GM19023 (cell line): Measurements from ENCODE around the gene MDFI.
"Not testable (repeated sequence)": the region's sequence is repeated elsewhere in the genome, so short reads cannot be mapped to it uniquely, and the experiment has no call there.

Experiments used
- ATAC-seq: cut with Tn5 transposase; IDR thresholded peaks from one replicate; pipeline ENCODE4 v1.9.1; 2021; ENCODE audit warnings: mild to moderate bottlenecking, moderate library complexity; ENCODE audit not compliant: unreplicated experiment

Gene MDFI

GRCh38 chr6:41602422-41602743, 35.9 kb upstream of the MDFI start:
- ATAC-seq = no peak

- ATAC-seq = peak; percentile 59
Observed at GRCh38 chr6:41602864-41603608, 35.2 kb upstream of the MDFI start.

DNA sequence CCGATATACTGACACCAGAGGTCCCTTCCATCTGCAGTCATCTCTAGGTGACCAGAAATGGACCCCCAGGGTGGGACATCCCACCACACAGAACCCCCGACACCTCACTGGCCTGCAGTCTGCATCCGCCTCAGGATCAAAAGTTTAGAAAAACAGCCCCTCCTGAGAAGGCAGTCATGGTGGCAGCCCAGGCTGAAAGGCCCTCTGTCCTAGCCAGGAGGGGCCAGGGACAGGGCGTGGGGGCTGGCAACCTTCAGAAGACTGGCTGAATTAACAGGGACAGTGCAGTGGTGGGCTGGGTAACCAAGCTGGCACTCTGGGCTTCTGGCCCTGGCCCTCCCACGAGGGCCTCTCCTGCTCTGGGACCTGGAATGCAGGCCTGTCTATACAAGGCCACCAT, 34.3 kb upstream of the MDFI start:
- no peak for ATAC-seq

GRCh38 chr6:41605649-41606048, 32.6 kb upstream of the MDFI start:
- no peak for ATAC-seq

GRCh38 chr6:41607036-41607435, 31.2 kb upstream of the MDFI start:
- ATAC-seq = no peak

- ATAC-seq = no peak
Observed at GRCh38 chr6:41607736-41608135, 30.5 kb upstream of the MDFI start.

DNA sequence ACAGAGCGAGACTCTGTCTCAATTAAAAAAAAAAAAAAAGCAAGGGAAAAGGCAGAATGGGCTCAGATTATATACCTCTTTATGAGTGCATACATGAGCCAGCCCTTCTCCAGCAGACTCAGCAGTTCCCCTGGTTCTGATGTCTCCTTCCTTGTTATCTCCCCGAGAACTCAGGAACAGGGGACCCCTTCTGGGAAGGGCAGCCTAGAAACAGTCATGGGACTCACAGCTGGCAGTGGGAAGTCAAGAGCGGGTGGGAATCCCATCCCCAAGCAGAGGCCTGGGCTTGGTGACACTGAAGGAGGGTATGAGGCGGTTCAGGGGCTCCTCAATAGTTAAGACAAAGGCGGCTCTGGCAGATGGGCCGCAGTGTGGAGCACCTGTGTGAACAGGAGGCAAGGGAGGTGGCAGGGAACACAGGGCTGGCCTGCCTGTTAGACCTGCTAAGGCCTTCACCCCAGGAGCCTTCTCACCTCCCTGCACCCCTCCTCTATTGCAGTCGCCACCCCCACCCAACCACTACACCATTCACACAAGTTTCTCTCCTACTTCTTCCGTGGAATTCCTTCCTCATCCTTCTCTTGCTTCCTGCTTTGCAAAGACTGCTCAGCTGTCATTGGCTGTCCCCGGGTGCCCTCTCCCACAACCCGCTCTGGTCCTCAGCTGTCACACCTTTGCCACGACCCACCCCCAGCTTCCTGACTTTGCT, 29.7 kb upstream of the MDFI start:
- no peak for ATAC-seq

GRCh38 chr6:41614715-41615114, 23.6 kb upstream of the MDFI start:
- ATAC-seq = no peak

GRCh38 chr6:41615311-41615710, 23.0 kb upstream of the MDFI start:
- ATAC-seq = no peak

DNA sequence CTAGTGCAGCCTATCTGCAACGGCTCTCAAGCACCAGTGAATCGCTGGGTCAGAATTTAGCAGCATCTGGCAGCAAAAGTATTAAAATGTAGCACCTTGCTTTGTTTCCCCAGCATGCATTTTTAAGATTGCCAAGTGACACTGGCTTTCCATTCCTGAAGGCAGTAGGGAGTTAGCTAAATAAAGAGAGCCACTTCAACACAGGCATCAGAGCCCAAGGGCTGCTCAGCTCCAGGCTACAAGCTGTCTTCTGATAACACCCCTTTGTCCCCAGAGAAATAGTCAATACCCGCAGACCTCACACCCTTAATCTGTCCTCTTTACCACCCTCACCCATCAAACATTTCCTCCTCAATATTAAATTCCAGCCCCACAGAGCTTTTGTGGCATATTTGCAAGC, 19.7 kb upstream of the MDFI start:
- ATAC-seq = no peak

DNA sequence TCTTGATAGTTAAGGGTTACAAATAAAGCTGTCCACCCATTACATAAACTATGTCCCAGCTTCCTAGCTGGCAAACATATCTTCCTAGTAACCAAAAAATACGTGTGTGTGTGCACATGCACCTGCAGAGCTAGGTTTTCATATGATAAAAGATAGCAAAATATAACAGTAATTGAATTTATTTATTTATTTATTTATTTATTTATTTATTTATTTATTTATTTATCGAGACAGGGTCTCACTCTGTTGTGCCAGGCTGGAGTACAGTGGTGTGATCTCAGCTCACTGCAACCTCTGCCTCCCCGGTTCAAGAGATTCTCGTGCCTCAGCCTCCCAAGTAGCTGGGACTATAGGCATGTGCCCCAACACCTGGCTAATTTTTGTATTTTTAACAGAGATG, 19.1 kb upstream of the MDFI start:
- not testable (repeated sequence) for ATAC-seq

DNA sequence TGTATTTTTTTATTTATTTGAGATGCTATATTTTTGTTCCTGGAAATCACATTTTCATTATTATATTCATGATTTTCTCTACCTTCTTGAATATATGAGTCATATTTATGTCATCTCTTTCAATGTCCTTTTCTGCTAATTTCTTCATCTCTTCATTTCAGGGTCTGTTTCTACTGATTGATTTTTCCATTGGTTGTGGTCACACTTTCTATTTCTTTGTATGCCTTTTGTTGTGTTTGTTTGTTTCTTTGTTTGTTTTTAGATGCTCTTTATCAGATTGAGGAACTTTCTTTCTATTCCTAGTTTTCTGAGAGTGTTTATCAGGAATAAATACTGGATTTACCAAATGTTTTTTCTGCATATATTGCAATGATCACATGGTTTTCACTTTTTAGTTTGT, 16.9 kb upstream of the MDFI start:
- ATAC-seq = no peak

- ATAC-seq = no peak
Observed at GRCh38 chr6:41621802-41622201, 16.5 kb upstream of the MDFI start.

GRCh38 chr6:41622206-41622988, 15.9 kb upstream of the MDFI start:
- ATAC-seq = no peak

- no peak for ATAC-seq
Observed at GRCh38 chr6:41623330-41623729, 14.9 kb upstream of the MDFI start.

DNA sequence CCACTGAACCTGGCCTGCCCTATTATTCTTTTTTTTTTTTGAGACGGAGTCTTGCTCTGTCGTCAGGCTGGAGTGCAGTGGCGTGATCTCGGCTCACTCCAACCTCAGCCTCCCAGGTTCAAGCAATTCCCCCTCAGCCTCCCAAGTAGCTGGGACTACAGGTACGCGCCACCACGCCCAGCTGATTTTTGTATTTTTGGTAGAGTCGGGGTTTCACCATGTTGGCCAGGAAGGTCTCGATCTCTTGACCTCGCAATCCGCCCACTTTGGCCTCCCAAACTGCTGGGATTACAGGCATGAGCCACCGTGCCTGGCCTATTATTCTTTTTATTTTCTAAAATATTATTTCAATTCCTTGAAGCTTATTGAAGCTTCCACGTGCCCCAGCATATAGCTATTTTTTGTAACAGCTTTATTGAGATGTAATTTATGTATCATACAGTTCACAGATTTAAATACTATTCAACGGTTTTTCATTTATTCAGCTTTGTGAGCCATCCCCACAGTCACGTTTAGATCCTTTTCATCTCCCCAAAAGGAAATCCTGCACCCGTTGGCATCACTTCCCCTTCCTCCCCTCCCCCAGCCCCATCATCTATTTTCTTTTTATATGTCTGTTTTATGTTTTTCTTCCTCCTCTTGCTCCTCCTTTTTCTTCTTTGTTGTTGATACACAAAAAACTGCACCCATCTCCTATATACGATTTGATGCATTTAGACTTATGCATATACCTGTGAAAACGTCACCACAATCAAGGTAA, 13.5 kb upstream of the MDFI start:
- ATAC-seq = no peak

- no peak for ATAC-seq
Observed at GRCh38 chr6:41625442-41625841, 12.8 kb upstream of the MDFI start.

DNA sequence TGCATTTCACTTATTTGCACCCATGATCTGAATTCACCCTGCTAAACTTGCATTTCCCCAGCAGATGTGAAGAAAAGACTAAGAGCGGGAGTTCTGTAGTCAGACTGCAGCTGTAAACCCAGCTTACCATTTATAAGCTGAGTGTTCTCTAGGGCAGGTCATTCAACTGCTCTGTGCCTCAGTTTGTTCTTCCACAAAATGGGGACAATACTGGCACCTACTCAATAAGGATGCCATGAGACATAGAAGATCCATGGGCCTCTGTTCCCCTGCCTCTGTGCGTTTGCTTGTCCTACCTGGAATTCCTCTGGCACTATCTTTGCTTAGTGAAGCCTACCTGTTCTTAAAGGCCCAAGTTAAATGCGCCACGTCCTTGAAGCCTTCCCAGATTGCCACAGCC, 12.2 kb upstream of the MDFI start:
- ATAC-seq = no peak

DNA sequence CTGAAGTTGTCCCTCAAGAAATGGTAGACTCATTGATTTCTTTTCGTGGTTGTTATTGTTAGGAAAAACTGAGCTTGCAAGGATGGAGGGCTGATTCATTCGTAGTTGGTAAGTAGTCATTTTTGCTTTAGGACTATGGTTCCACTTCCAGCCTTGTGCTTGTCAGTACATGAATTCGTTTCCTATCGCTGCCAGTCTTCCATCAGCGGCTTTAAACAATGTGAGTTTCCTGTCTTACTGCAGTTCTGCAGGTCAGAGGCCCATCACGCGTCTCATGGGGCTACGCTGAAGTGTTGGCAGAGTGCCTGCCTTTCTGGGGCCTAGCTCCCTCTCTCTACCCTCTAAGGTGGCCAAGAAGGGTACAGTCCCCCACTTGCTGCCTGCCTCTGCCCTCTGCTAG, 11.4 kb upstream of the MDFI start:
- no peak for ATAC-seq

DNA sequence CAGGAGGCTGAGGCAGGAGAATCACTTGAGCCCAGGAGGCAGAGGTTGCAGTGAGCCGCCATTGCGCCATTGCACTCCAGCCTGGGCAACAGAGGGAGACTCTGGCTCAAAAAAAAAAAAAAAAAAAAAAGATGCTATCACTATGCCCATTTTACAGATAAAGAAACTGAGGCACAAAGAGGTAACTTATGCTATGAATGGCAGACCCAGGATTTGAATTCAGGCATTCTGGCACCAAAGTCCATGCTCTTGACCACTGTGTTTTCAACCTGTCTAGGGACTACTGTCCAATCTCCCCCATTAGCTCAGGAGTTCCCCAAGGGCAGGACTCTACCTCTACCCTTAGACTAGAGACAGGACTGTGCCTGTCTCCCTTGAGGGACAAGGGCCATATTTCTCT, 9.1 kb upstream of the MDFI start:
- ATAC-seq = no peak

GRCh38 chr6:41630069-41630468, 8.2 kb upstream of the MDFI start:
- ATAC-seq = no peak
